MM.1S (cell line): ENCODE measurements around the gene BAZ1B.

Source experiments
- CTCF ChIP-seq: fragments of 300-600 bp; sonication (generic); IDR thresholded peaks from 2 replicates; pipeline ENCODE4 v1.5.1; 2016; ENCODE audit warnings: antibody characterized with exemption, low read length, mixed read lengths
- EZH2 ChIP-seq: fragments of 300-600 bp; sonication (generic); optimal IDR thresholded peaks from 2 replicates; pipeline ENCODE3; 2017; ENCODE audit warnings: low read depth, mild to moderate bottlenecking, antibody characterized with exemption, low read length, mixed read lengths

GRCh38 chr7:73544678-73545077, 22.6 kb upstream of the BAZ1B start:
- TF ChIP-seq CTCF (no peak), EZH2 (no peak)
